Urothelium cell line (cell line): ENCODE data around the gene SEMA4D.
A peak's percentile ranks its signal among the peaks of the same experiment; 100 is the strongest.

ENCODE experiments used
- DNase-seq: peaks from one replicate; pipeline ENCODE4 v3.0.0; 2011; ENCODE audit warnings: low spot score, mixed read lengths
- FAIRE-seq: peaks from 2 replicates; lab custom pipeline; 2011; peaks lifted over from hg19 to GRCh38; lab: Jason Lieb, UNC

Gene SEMA4D

GRCh38 chr9:89418882-89419640 is 78.9 kb downstream of the SEMA4D start:
- no peak for FAIRE-seq

GRCh38 chr9:89418474-89418845 is 79.5 kb downstream of the SEMA4D start:
- FAIRE-seq: no peak
- no peak for DNase-seq

More at GRCh38 chr9:89418882-89419640, 78.9 kb downstream of the SEMA4D start:
- DNase-seq: no peak

- FAIRE-seq (no peak), DNase-seq (no peak)
Observed at GRCh38 chr9:89417832-89418473, 80.0 kb downstream of the SEMA4D start.

GRCh38 chr9:89414670-89415324 is 83.1 kb downstream of the SEMA4D start:
- FAIRE-seq (no peak), DNase-seq (no peak)

GRCh38 chr9:89413963-89414638 is 83.8 kb downstream of the SEMA4D start:
- no peak for FAIRE-seq
- DNase-seq: no peak

- DNase-seq (no peak), FAIRE-seq (no peak)
Observed at GRCh38 chr9:89412951-89413350, 85.0 kb downstream of the SEMA4D start.

- FAIRE-seq (no peak), DNase-seq (no peak)
Observed at GRCh38 chr9:89412541-89412940, 85.4 kb downstream of the SEMA4D start.

- FAIRE-seq: no peak
Observed at GRCh38 chr9:89411759-89412158, 86.2 kb downstream of the SEMA4D start.

GRCh38 chr9:89410641-89411350 is 87.1 kb downstream of the SEMA4D start:
- DNase-seq (peak; percentile 29), FAIRE-seq (no peak)

More at GRCh38 chr9:89411759-89412158, 86.2 kb downstream of the SEMA4D start:
- DNase-seq: no peak

GRCh38 chr9:89410022-89410421 is 87.9 kb downstream of the SEMA4D start:
- FAIRE-seq: no peak

GRCh38 chr9:89409466-89409865 is 88.4 kb downstream of the SEMA4D start:
- FAIRE-seq (no peak), DNase-seq (no peak)

More at GRCh38 chr9:89410022-89410421, 87.9 kb downstream of the SEMA4D start:
- DNase-seq: no peak

- FAIRE-seq: no peak
- no peak for DNase-seq
Observed at GRCh38 chr9:89408628-89409101, 89.2 kb downstream of the SEMA4D start.

- DNase-seq (no peak), FAIRE-seq (no peak)
Observed at GRCh38 chr9:89407070-89407469, 90.8 kb downstream of the SEMA4D start.

GRCh38 chr9:89405826-89406225 is 92.1 kb downstream of the SEMA4D start:
- no peak for DNase-seq
- no peak for FAIRE-seq

GRCh38 chr9:89404074-89404473 is 93.8 kb downstream of the SEMA4D start:
- DNase-seq (no peak), FAIRE-seq (no peak)

- no peak for FAIRE-seq
Observed at GRCh38 chr9:89402695-89403427, 95.1 kb downstream of the SEMA4D start.

GRCh38 chr9:89400403-89401116 is 97.4 kb downstream of the SEMA4D start:
- no peak for FAIRE-seq
- DNase-seq: no peak

More at GRCh38 chr9:89402695-89403427, 95.1 kb downstream of the SEMA4D start:
- no peak for DNase-seq

- FAIRE-seq (no peak), DNase-seq (no peak)
Observed at GRCh38 chr9:89398621-89399020, 99.3 kb downstream of the SEMA4D start.

GRCh38 chr9:89397471-89397870 is 100.4 kb downstream of the SEMA4D start:
- DNase-seq (no peak), FAIRE-seq (no peak)
